GM21825 (cell line): Measurements from ENCODE around the gene PSMB3.

Experiments used
- ATAC-seq: cut with Tn5 transposase; IDR thresholded peaks from one replicate; pipeline ENCODE4 v1.9.1; 2021; ENCODE audit warnings: mild to moderate bottlenecking, moderate library complexity; ENCODE audit not compliant: unreplicated experiment

PSMB3 gene

DNA sequence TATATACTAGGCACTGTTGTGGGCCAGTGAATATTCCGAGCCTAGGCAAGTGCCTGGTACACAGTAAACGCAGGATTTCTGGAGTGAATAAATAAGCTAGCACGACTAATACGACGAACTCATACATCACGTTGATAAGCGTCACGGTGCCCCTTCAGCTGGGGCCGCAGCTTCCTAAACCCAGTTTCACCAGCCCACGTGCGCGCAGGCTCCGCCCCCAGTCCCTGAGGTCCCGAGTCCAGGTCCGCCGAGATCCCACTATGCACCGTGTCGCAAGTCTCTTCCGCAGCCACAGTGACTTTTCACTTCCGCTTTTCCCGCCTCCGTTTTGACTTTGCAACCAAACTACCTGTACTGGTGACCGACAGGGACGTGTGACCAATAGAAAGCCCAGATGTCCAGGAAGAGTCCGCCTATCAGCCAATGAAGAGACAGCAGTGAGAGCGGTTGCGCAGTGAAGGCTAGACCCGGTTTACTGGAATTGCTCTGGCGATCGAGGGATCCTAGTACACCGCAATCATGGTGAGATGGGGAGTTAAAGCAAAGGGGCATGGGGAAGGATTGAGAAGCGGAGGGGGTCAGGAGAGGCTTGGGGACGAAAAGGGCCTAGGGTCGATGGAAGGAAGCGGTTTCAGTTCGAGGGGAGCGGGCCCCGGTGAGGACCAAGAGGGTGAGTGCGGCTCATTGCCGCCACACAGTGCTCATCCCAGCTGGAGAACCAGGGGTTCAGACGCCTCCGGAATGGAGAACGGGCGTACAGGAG is at the start of gene PSMB3:
Gene PSMB3 (plus strand): TSS at position 434 of the 763 bp plus-strand sequence. CDS start 86 bp downstream, at position 520.
- peak; percentile 75 for ATAC-seq

DNA sequence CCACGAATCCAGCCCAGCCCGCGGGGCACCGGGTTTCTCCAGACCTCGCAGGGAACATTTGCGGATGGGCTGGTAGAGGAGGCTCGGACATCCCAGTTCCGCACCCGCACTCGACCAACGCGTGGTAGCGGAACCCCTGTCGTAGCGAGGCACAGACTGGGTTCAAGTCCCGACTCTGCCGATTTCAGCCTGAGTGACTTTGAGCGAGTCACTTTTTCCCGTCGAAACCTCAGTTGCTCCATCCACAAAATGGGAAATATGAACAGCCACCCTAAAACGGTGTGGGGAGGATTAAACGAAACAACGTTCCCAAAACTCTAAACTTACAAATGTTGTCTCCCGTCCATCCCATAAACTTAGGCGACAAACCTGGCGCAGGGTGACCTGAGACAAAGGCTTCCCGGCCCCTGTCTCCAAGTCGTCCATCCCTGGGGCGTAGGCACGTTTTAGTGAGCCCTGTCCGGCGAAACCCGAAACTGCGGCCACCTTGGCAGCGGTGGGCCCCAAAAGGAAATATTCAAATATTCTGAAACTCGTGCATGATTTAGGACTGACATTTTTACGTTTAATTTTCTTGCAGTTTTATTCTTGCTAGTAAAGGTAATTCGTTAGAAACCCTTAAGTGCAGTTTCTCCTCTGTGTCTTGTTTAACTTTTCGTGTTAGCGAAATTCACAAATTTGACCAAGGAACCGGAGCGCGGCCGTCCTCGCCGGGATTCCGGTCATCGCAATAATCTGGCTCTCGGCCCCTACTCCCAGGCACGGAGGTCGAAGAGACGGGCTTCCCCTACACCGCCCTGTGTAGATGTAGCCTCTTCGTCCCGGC is 49.4 kb upstream of the PSMB3 start:
- no peak for ATAC-seq

DNA sequence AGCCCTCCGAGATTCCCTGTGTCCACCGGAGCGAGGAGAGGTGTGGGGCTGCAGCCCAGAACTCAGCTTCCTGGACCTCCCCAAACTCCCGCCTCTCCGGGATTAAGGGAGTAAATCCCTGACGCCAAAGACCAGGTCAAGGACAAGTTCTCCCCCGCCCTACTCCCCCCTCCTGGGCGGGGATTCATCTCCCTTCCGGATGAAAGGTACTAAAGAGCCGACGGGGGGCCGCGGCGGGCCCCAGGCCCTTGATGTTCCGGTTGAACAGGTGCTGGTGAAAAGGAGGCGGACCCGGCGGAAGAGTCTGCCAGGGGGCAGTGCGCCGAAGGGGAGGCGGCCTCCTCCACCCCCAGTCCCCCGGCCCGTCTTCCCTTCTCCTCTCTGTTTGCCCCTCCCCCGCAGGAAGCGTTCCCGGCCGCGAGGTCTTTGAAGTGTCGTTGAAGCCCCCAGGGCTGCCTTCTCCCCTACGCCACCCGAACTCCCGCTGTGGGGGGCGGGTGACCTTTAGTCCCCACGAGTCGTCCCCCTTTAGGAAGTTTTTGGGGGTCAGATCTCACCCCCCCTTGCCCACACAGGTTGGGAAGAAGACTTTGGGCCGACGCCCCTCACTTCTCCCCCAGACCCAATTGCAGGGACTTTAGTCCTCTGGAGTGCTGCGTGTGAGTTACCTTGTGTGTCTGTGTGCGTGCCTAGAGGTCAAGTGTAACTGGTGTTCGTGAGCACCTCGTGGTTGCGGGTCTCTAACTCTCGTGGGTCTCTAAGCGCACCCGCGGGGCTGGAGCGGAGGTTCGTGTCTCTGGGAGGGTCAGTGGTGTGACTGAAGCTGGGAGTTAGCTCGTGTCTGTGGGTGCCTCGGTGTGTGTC is 48.6 kb upstream of the PSMB3 start:
- ATAC-seq = no peak

DNA sequence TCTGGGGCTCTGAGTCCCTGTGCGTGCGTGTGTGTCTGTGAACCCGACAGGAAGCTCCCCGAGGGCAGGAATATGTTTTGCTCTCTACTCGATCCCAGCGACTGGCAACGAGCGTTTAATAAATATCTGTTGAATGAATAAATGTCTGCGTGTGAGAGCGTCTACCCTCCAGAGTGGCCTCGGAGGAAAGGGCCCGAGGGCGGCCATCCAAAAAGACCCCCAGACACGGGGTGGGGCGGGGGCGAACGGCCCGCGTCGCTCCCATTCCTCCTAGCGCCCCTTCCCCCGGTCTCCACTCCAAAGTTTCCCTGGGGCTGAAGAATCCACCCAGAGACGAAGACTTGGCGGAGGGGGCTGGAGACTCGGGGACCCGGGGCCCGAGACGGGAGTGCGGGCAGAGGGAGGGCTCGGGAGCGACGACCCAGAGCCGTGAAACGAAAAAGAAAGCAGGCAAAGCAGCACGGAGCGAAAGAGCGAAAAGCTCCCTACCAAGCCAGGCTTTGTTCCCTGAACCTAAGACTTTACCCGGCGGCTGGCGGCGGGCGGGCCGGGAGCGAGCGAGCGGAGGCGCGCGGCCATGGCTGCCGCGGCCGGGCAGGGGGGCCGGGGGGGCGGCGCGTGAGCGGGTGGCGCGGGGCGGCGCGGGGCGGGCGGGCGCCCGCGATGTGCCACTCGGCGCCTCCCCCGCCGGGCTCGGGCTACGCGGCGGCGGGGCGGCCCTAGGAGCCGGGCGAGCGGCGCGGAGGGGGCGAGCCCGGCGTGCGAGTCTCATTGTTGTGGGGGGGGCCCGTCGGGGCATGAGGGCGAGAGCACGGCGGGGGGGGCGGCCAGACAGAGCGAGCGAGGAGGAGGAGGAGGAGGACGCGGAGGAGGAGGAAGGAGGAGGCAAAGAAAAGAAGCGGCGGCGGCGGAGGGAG is 47.7 kb upstream of the PSMB3 start, which contains the start of gene MLLT6:
Gene MLLT6 (plus strand): TSS at position 668 of the 917 bp plus-strand sequence. CDS start 360 bp downstream, outside the sequence.
- no peak for ATAC-seq

DNA sequence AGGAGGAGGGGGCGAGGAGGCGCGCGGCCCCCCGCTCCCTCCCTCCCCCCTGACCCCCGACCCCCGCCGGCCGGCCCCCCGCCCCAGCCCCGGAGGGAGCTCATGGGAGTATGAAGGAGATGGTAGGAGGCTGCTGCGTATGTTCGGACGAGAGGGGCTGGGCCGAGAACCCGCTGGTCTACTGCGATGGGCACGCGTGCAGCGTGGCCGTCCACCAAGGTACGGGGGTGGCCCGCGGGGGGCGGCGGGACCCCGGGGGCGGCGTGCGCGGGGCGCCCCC is 47.1 kb upstream of the PSMB3 start:
- no peak for ATAC-seq

DNA sequence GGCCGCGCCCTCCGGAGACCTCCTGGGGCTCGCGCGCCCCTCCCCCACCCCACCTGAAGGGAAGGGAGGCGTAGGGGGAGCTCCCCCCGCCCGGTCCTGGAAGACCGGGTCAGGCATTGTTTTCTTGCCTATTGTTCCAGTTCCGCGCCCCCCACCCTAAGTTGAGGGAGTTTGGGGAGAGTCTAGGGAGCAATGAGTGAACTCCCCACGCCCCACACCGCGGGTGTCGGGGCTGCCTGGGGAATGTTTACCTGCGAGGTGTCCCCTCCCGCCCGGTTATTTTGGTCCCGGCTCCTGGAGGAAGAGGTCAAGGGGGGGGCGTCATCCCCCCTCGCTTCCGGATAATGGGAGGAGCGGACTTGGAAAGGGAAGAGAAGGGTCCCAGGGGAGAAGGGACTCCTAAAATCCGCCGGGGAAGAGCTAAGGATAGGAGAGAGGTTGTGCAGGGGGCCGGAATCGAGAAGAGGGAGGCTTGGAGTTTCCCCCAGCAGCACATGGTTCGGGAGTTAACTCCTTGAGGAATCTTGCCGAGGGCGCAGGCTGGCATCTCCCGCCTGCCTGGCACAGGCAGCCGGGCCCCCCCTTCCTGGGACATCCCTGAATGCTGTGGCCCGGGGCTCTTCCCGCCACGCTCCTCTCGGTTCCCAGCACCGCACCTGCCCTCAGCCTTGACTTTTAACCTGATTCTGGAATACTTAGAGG is 46.6 kb upstream of the PSMB3 start:
- no peak for ATAC-seq

DNA sequence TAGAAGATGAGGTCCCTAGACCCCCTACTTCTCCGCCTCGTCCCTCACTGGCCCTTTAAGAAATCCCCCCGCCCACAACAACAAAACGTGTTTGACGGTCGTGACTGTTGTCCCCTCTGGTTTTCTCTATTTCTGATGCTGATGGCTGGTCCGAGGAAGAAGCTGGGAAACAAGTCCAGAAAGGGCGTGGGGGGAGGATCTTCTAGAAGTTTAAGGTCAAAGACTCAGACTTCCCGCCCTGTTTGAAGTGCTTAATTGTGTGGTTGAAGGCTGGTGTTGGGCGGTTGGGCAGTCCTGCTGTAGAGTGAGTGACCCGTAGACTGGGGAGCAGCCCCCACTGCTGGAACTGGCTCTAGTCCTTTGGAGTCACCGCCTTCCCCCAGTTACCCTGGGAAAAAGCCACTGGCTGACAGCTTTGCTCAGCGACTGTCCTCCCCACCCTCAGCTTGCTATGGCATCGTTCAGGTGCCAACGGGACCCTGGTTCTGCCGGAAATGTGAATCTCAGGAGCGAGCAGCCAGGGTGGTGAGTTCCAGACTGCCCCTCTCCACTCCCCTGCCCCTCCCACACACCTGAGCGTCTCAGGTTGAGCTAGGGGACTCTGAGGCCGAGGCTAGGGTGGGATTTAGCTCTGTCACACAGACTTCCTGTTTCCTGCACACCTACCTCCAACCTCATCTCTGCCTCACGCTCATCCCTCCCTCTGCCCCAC is 45.9 kb upstream of the PSMB3 start:
- no peak for ATAC-seq

DNA sequence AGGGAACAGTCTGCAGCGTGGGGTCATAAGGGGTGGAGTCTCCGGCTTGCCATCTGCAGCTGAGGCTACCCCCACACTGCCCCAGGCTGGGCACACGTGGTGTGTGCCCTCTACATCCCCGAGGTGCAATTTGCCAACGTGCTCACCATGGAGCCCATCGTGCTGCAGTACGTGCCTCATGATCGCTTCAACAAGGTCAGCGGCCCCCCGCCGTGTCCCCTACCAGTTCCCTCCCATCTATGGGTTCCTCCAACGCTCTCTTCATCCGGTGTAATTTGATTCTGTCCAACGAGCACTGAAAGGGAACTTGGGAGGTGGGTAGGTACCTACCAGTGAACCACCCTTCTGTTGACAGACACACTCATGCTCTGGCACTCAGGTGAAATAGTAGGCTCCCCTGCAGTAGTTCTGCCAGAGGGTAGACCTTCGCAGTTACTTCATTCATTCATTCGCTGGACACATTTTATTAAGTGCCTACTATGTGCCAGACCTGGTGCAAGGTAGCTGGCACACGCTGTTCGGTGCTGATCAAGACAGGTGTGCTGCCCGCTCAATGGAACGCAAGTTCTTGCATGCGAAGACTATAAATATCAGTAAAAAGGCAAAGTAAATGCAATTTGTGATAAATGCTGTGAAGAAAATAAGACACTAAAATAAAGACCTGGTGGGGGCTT is 44.7 kb upstream of the PSMB3 start:
- no peak for ATAC-seq

DNA sequence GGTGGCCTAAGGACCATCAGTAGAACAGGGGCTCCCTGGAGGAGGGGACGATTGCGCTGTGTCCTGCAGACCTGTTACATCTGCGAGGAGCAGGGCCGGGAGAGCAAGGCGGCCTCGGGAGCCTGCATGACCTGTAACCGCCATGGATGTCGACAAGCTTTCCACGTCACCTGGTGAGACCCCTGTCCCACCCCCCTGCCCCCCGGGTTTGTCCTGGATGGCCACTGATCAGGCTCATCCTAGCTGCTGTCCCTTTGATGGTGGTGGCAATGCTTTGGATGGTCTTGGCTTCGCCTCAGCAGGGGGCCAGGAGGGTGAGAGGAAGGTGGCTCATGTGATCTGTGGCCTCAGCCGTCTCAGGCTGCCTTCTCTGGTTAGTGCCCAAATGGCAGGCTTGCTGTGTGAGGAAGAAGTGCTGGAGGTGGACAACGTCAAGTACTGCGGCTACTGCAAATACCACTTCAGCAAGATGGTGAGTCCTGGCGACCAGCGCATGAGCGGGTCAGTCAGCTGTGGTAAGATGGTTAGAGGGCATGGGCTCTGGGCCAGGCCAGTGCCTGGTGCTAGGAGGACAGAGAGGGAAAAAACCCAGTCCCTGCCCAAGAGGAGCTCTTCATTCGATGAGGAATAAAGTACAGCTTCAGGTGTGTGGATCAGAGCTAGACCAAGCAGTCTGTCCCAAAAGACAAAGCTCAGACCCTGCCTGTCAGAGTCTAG is 43.3 kb upstream of the PSMB3 start:
- ATAC-seq = no peak

DNA sequence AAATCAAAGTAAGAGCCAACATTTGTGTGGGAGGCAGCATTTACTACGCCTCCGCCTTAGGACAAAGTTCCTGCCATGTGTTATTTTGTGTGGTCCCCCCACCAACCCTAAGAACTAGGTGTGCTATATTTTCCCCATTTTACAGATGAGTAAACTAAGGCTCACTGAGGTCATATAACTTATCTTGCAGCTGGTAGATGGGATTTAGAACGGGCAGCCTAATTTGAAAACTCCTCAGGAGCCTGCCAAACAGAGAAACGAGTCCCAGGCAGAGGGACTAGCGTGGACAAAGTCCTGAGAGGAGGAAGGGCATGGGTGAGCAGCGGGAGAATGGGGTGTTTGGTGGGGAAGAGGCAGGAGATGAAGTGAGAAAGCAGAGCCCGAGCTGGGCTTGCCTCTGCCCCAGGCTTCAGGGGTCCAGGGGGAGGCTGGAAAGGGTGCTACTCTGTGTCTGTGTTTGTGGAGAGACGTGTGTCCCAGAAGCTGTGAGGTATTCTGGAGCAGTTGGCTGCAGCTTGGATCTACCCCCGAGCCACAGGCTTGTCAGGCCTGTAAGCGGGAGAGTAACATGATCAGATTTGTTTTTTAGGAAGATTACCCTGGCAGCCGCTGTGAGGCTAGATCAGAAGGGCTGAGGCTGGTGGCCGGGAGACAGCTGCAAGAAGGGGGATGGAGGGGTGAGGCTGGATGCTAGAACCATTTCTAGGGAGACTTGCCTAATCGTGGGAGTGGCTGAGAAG is 42.5 kb upstream of the PSMB3 start:
- no peak for ATAC-seq

DNA sequence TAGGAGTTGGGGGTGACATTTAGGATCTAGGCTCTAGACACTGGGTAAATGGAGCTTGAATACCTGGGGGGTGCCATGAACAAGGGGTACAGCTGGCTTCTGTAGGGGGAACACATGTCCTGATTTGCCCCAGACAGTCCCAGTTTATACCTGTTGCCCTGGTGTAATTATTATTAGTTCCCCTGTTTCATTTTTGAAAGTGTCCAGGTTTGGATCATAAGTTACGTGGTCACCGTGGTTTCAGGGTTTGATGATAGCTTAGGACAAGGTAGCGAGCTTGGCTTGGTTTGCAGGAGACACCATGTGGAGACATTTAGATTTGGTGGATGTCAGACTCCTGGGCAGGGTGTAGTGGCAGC is 42.0 kb upstream of the PSMB3 start:
- no peak for ATAC-seq

DNA sequence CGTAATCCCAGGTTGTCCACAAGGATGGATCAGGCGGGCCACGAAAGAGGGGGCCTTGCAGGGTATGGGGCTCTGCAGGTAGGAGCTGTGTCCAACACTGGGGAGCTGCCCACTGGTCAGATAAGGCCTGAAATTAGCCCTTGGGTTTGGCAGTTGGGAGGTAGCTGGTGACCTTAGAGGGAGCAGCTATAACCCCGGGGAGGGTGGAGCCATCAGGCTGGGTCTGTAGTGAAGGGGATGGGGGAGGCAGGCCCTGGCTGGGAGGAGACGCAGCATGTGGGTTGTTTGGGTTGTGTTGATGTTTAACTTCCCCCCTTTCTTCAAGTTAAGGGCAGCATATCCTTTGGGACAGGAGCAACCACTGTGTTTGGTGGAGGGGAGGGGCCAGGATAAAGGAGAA is 41.6 kb upstream of the PSMB3 start:
- no peak for ATAC-seq

DNA sequence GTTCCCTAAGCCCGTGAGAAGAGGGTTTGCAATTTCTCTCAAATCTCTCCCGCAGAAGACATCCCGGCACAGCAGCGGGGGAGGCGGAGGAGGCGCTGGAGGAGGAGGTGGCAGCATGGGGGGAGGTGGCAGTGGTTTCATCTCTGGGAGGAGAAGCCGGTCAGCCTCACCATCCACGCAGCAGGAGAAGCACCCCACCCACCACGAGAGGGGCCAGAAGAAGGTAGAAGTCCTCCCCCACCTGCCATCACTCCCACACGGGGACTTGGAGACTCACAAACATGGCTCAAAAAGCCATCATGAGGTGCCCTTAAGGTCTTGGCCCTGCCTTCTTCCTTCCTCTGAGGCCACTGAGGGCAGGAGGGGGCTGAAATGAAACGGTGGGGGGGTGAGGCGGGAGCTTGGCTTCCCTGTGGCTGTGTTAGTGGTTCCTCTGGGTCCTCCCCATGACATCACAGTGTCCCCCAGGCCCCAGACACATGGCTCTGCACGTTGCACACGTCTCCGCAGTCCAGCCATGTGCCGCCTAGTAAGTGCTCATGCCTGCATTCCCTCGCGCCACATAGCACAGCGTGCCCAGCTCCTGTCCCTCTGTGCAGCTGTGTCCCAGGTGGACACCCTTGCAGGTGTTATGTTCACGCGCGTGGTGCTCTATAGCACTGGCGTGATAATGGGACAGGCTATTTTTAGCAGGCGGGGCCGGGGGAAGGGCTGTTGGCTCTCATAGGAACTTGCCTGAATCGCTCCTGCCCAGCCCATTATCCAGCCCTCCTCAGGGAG is 40.6 kb upstream of the PSMB3 start:
- no peak for ATAC-seq

DNA sequence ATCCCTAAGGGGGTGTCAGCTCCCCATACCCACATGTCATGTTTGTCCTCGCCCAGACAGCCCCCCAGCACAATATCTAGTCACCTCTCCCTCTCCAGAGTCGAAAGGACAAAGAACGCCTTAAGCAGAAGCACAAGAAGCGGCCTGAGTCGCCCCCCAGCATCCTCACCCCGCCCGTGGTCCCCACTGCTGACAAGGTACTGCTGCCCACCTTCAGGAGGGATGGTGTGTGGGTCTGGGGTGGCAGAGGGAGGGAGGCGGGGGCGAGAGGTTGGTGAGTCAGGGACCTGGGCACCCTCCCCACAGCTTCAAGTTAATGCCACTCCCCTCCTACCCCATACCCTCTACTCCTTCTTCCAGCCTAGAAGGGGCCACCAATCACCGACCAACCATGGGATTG is 39.9 kb upstream of the PSMB3 start:
- no peak for ATAC-seq

DNA sequence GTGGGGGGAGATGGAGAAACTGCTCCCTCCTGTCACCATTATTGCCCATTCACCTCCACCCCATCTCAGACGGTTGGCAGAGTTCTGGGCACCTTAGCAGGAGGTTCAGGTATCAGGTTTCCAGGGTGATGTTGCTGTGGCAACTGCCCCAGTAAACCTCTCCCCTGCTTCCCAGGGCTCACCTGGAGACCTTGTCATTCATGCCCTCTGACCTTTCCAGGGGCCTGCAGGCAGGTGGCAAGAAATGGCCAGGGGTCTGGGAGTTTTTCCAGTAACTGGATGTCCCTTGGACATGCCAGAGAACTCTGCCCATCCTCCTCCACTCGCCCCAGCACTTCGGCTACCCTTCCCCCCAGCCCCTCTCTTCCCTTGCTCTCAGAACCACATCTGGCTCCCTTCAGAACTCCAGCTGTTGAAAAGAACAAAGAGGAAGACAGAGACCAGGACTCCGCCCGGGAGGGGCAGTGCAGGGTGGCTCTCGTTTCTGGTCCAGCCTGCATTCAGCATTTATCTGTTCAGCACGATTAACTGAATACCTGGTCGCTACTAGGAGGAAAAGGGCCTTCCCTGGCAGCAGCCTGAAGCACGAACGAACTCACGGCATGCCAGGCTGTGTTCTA is 39.0 kb upstream of the PSMB3 start:
- ATAC-seq = no peak
